GM12873 (cell line): ENCODE data around the gene PRSS8.

Experiments used
- TF ChIP-seq, protein P1 (sequence below): IDR thresholded peaks from 2 replicates; pipeline ENCODE4 v1.5.1; 2012; ENCODE audit warnings: low read depth, mild to moderate bottlenecking, moderate library complexity, low read length, control low read depth; ENCODE audit not compliant: insufficient read depth; ENCODE audit errors: missing control alignments

Gene PRSS8

GRCh38 chr16:31141489-31142108 lies 6.1 kb upstream of the PRSS8 start:
- TF ChIP-seq, protein P1, sequence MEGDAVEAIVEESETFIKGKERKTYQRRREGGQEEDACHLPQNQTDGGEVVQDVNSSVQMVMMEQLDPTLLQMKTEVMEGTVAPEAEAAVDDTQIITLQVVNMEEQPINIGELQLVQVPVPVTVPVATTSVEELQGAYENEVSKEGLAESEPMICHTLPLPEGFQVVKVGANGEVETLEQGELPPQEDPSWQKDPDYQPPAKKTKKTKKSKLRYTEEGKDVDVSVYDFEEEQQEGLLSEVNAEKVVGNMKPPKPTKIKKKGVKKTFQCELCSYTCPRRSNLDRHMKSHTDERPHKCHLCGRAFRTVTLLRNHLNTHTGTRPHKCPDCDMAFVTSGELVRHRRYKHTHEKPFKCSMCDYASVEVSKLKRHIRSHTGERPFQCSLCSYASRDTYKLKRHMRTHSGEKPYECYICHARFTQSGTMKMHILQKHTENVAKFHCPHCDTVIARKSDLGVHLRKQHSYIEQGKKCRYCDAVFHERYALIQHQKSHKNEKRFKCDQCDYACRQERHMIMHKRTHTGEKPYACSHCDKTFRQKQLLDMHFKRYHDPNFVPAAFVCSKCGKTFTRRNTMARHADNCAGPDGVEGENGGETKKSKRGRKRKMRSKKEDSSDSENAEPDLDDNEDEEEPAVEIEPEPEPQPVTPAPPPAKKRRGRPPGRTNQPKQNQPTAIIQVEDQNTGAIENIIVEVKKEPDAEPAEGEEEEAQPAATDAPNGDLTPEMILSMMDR = no peak

DNA sequence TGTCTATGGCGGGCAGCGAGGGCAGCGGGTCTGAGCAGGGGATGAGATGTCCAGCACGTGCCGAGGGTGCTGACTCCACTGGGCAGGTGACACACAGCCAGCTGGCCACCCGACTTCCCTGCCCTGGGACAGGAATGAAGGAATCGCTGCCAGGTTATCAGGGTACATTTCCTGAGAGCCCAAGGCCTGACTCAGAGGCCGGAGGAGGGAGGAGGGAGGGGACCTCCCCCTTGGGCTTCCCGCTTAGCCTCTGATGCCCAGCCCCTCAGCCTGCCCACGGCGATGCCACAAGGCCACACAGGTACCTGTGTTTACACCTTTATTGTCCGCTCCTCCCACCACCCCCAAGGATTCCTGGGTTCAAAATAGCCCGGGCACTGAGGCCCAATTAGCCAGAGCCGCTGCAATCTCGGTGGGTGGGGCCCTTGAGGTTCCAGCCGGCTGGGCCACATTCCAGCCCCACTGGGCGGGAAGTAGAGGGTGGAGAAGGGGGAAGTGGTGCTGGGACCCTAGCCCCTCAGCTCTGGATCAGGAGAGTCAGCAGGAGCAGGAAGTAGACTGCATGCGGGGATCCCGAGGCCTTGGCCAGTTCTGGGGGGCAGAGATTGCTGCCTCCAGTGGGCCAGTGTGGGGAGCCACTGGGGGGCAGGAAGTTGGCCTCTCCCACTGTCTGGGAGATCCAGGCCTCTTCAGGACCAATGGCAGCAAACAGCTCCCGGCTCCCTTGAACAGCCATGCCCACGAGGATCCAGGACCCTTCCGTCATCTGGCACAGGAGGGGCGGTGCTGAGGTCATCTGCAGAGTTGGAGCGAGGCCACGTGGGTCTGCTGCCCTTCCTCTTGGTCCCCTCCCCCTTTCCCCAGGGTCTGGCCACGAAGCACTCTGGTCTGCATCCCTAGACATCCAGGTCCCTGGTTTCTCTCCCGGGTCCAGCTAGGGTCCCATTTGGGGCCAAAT lies 3.4 kb upstream of the PRSS8 start:
- TF ChIP-seq, protein P1 = no peak

- TF ChIP-seq, protein P1 = no peak
Observed at GRCh38 chr16:31136287-31136662, 748 bp upstream of the PRSS8 start.

DNA sequence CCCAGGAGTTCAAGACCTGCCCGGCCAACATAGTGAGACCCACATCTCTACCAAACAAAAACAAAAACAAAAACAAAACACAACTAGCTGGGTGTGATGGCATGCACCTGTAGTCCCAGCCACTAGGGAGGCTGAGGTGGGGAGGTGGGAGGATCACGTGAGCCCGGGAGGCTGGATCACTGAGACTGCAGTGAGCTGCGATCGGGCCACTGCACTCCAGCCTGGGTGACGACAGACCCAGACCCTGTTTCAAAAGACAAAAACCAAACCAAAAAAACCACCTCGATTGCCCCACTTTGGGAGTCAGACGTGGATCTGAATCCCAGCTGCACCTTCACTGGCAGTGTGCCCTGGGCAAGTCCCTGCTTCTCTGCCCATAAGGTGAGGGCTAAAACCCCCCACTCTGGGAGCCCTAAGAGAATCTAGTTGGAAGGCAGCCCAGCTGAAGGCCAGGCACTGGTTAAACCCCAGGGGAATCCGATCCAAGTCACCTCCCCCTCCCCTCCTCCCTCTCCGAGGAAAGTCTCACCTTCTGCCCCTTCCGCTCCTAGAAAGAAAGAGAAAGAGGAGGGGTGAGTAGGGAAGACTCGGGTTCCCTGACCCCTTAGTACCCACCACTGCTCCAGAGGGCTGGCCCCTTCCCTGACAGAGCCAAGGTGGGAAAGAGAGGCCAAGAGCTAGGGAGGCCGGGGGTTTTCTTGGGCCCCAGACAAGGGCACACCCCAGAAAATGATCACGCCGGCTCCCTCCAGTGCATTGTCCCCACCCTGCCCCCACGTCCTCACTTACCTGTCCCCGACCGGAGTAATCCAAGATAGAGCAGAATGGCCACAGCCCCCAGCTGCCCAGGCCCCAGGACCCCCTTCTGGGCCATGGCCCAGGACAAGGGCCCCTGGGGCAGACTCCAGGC lies 647 bp downstream of the PRSS8 start:
- TF ChIP-seq, protein P1 = no peak

- TF ChIP-seq, protein P1 = no peak
Observed at GRCh38 chr16:31134091-31134571, 1.4 kb downstream of the PRSS8 start.

DNA sequence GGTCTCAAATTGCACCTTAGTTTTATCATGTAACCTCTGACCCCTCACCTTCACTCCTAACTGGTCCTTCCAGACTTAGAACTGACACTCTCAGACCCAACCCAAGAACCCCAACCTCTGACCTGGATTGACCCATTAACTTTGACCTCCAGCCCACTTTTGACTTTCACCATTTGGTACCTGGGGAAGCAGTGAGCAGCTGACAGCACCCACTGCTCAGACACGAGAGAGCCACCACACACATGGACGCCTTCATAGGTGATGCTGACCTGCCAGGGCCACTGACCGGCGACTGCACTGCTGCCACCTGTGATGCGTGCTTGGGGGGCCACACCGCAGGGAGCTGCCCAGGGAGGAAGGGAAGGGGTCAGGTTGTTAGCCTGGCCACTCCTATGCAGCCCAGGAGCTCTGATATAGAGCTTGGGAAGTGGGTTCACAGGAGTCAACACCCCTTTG lies 2.5 kb downstream of the PRSS8 start:
- TF ChIP-seq, protein P1 = no peak
